ENCODE results near the gene ARL14EP. TPM values are rescaled to one million over a fixed set of nuclear protein-coding genes. Genes with fewer than 3 reads are reported as not detected.

Gene ARL14EP
- total RNA-seq, 1 donor from 2014 or later, result 21.6 TPM

DNA sequence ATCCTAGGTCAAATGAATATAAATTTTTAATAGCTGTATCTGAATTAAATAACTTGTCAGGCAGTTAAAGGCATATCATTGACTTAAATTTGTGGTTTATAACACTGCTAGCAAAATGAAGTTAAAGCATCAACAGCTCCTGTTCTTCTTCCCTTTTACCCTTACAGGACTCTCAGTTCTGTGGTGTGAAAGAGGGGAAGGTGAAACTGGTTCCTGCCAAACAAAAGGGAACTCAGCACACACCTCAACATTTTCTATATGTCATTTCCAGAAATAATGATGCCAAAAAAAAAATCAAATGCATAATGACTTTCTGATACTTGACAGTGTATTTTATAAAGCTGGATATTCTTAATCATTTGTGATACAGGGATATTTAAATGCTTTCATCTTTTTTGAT is 21.2 kb downstream of the ARL14EP start:
- DNase-seq, result no peak
- Histone ChIP-seq H3K4me1 (no peaks in the 10 kb centered on the region), H3K27me3 (no peaks in the 10 kb centered on the region), H3K36me3 (peaks cover 2% of the 10 kb centered on the region), H3K9me3 (no peaks in the 10 kb centered on the region), H3K4me3 (no peak overlapping the region), H3K27ac (no peak overlapping the region)
- ATAC-seq, result no peak
- TF ChIP-seq, protein P1, sequence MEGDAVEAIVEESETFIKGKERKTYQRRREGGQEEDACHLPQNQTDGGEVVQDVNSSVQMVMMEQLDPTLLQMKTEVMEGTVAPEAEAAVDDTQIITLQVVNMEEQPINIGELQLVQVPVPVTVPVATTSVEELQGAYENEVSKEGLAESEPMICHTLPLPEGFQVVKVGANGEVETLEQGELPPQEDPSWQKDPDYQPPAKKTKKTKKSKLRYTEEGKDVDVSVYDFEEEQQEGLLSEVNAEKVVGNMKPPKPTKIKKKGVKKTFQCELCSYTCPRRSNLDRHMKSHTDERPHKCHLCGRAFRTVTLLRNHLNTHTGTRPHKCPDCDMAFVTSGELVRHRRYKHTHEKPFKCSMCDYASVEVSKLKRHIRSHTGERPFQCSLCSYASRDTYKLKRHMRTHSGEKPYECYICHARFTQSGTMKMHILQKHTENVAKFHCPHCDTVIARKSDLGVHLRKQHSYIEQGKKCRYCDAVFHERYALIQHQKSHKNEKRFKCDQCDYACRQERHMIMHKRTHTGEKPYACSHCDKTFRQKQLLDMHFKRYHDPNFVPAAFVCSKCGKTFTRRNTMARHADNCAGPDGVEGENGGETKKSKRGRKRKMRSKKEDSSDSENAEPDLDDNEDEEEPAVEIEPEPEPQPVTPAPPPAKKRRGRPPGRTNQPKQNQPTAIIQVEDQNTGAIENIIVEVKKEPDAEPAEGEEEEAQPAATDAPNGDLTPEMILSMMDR (IDR thresholded peaks at IDR 0.05), result no peak
- intact Hi-C loops (cut with DNase I), result no loop called here

DNA sequence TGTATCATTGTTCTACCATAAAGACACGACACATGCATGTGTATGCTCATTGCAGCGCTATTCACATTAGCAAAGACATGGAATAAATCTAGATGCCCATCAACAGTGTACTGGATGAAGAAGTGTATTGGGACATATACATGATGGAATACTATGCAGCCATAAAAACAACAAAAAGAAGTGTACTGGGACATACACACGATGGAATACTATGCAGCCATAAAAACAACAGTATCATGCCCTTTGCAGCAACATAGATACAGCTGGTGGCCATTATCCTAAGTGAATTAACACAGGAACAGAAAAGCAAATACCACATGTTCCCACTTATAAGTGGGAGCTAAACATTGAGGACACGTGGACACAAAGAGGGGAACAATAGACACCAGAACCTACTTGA is 22.7 kb downstream of the ARL14EP start:
- no peaks in the 10 kb centered on the region for H3K4me1 ChIP-seq
- H3K27ac ChIP-seq, result no peak overlapping the region
- intact Hi-C loops (cut with DNase I), result loop anchor here (5.0 kb wide), 1 partner anchor 572 kb away; no protein-coding TSS in a partner anchor
- no peaks in the 10 kb centered on the region for H3K27me3 ChIP-seq
- no peaks in the 10 kb centered on the region for H3K36me3 ChIP-seq
- no peak for DNase-seq
- TF ChIP-seq, protein P1 (IDR thresholded peaks at IDR 0.05), result no peak
- ATAC-seq, result no peak
- no peak overlapping the region for H3K4me3 ChIP-seq
- H3K9me3 ChIP-seq, result no peaks in the 10 kb centered on the region

- Histone ChIP-seq H3K27me3 (no peaks in the 10 kb centered on the region), H3K27ac (no peak overlapping the region), H3K36me3 (no peaks in the 10 kb centered on the region), H3K9me3 (no peaks in the 10 kb centered on the region), H3K4me3 (no peak overlapping the region), H3K4me1 (no peaks in the 10 kb centered on the region)
- peak; percentile 53 for ATAC-seq
- TF ChIP-seq, protein P1 (IDR thresholded peaks at IDR 0.05), result peak; percentile 67
- no peak for DNase-seq
- intact Hi-C loops (cut with DNase I), result loop anchor here (5.0 kb wide), 1 partner anchor 571 kb away; no protein-coding TSS in a partner anchor
Measured at GRCh38 chr11:30346068-30346688, 23.3 kb downstream of the ARL14EP start.

DNA sequence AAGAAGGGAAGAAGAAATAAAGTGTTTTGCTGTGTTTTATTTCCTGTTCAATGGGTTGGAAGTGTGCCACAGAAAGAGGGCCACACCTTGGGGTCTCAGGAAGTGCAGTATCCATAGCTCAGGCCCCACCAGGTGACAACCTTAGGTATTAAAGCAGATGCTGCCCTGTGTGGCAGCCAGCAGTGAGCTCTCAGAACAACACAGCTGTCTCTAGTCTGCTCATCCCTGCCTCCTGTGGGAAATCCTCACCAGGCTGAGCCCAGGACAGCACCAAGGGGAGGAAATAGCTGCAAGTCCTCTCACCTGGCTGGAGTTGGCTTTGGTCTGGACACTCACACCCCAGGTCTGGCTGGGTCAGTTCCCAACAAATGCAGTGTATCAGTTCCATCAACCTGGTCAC is 25.1 kb downstream of the ARL14EP start:
- no peak for ATAC-seq
- Histone ChIP-seq H3K36me3 (no peaks in the 10 kb centered on the region), H3K27me3 (no peaks in the 10 kb centered on the region), H3K4me3 (no peak overlapping the region), H3K9me3 (no peaks in the 10 kb centered on the region), H3K4me1 (no peaks in the 10 kb centered on the region), H3K27ac (no peak overlapping the region)
- intact Hi-C loops (cut with DNase I), result loop anchor here (5.0 kb wide), 1 partner anchor 569 kb away; no protein-coding TSS in a partner anchor
- no peak for DNase-seq
- TF ChIP-seq, protein P1 (IDR thresholded peaks at IDR 0.05), result no peak

GRCh38 chr11:30349885-30350284 is 27.0 kb downstream of the ARL14EP start:
- H3K4me3 ChIP-seq, result no peak overlapping the region
- no peaks in the 10 kb centered on the region for H3K9me3 ChIP-seq
- no peak for DNase-seq
- H3K36me3 ChIP-seq, result no peaks in the 10 kb centered on the region
- TF ChIP-seq, protein P1 (IDR thresholded peaks at IDR 0.05), result no peak
- intact Hi-C loops (cut with DNase I), result loop anchor here (5.0 kb wide), 1 partner anchor 567 kb away; no protein-coding TSS in a partner anchor
- no peaks in the 10 kb centered on the region for H3K27me3 ChIP-seq
- no peak overlapping the region for H3K27ac ChIP-seq
- no peaks in the 10 kb centered on the region for H3K4me1 ChIP-seq
- ATAC-seq, result no peak
